KOPT-K1 (cell line): ENCODE measurements around the gene UBE4B.
"Not testable (repeated sequence)": the region's sequence is repeated elsewhere in the genome, so short reads cannot be mapped to it uniquely, and the experiment has no call there.

ENCODE experiments used
- H3K27ac ChIP-seq: fragments of 200-600 bp; sonication (generic); 2 replicates; pipeline ENCODE4 v1.5.1; 2016; ENCODE audit warnings: antibody characterized with exemption, mild to moderate bottlenecking, low read depth, low read length; ENCODE audit not compliant: poor library complexity, severe bottlenecking
- H3K36me3 ChIP-seq: fragments of 200-600 bp; sonication (generic); 2 replicates; pipeline ENCODE4 v1.5.1; 2017; ENCODE audit warnings: antibody characterized with exemption, mild to moderate bottlenecking, low read length, moderate library complexity; ENCODE audit not compliant: insufficient read depth
- H3K9me3 ChIP-seq: fragments of 200-600 bp; sonication (generic); 2 replicates; pipeline ENCODE4 v1.5.1; 2017; ENCODE audit warnings: antibody characterized with exemption, low read length, mild to moderate bottlenecking; ENCODE audit not compliant: insufficient read depth, poor library complexity, severe bottlenecking

UBE4B gene

GRCh38 chr1:10032590-10033358 lies at the start of gene UBE4B:
Gene UBE4B (plus strand): TSS chr1:10032958. CDS start chr1:10033671, 713 bp downstream.
- Histone ChIP-seq H3K36me3 (peaks cover 8% of the 10 kb centered on the region), H3K27ac (peak within 1 kb of the TSS; percentile 75), H3K9me3 (no peaks in the 10 kb centered on the region)

DNA sequence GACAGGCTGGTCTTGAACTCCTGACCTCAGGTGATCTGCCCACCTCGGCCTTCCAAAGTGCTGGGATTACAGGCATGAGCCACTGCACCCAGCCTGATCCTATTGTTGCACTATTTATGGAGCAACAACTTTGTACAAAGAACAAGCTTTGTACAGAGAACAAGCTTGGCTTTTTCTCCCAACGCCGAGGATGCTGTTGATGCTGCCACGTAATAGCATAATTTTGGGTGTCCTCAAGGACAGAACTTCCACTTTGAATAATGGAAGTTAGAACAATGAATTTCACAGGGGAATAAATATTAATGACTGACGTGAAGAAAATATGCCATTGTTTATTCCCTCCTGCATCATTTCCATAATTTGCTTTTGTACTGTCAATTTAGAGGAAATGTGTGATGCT lies 48.5 kb upstream of the UBE4B start:
- Histone ChIP-seq H3K9me3 (no peaks in the 10 kb centered on the region), H3K36me3 (peaks cover 6% of the 10 kb centered on the region; the same call in 1 of the 2 replicates)

DNA sequence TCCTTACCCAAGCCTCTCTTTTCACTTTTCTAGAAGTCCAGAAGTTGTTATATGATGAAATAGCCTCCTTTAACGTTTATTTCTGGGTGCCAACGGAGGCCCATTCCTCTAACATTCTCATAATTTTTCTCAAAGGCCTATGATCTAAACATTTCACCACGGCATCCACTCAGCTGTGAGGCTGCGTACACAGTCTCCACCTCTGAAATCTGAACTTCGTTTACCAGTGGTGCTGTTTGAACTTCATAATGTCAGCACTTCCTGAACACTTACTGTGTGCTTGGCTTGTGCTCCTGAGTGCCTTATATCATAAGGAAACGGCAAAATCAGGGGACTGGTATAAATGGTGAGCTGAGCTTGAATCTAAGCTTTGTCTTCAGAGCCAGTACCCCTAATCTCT lies 47.8 kb upstream of the UBE4B start:
- no peaks in the 10 kb centered on the region for H3K9me3 ChIP-seq
- no peak overlapping the region for H3K27ac ChIP-seq
- H3K36me3 ChIP-seq: peaks cover 6% of the 10 kb centered on the region; the same call in 1 of the 2 replicates

More for the DNA sequence above, 48.5 kb upstream of the UBE4B start:
- H3K27ac ChIP-seq: no peak overlapping the region

- no peaks in the 10 kb centered on the region for H3K36me3 ChIP-seq
- H3K9me3 ChIP-seq: no peaks in the 10 kb centered on the region
- H3K27ac ChIP-seq: no peak overlapping the region
Observed at GRCh38 chr1:9989773-9990172, 43.0 kb upstream of the UBE4B start.

- Histone ChIP-seq H3K36me3 (no peaks in the 10 kb centered on the region), H3K9me3 (no peaks in the 10 kb centered on the region), H3K27ac (no peak overlapping the region)
Observed at GRCh38 chr1:9990944-9991343, 41.8 kb upstream of the UBE4B start.

DNA sequence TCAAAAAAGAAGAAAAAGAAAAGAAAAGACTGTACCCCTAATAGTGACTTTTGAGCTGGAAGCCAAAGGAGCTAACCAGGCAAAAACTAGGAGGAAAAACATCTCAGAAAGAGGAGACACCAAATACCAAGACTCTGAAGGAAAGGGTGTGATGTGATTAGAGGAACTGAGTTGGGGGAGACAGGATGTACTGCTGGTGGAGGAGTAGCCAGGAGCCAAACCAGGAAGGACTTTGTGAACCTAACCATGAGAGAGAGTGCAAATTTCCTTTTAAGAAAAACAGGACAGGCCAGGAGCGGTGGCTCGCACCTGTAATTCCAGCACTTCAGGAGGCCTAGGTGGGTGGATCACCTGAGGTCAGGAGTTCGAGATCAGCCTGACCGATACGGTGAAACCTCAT lies 39.8 kb upstream of the UBE4B start:
- Histone ChIP-seq H3K9me3 (no peaks in the 10 kb centered on the region), H3K27ac (no peak overlapping the region), H3K36me3 (no peaks in the 10 kb centered on the region)

DNA sequence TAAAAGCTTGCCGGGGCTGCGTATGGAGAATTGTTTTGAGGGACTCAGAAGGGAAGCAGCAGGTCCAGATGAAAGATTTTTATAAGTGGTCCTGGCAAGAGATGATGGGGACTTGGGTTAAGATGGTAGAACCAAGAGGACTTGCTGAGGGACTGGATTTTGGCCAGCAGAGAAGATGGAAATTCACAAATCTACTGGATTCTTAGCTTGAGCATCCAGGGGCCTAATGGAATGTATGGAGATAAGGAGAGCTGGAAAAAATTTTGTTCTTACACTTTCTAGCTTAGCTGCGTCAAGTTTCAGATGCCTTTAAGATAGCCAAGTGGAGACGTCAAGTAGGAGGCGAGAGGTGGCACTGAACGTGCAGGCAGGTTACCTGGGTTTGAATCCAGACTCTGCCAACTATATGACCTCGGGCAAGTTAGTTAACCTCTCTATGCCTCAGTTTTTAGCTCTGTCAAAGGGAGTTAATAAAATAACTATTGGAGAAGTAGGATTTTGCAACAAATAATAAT lies 39.1 kb upstream of the UBE4B start:
- peaks cover 4% of the 10 kb centered on the region for H3K9me3 ChIP-seq
- H3K27ac ChIP-seq: no peak overlapping the region
- no peaks in the 10 kb centered on the region for H3K36me3 ChIP-seq

- no peak within 1 kb of the TSS for H3K27ac ChIP-seq
- no peaks in the 10 kb centered on the region for H3K36me3 ChIP-seq
- H3K9me3 ChIP-seq: peaks cover 9% of the 10 kb centered on the region
Observed at GRCh38 chr1:9996624-9997582, 35.9 kb upstream of the UBE4B start, which contains the start of gene RBP7. Gene RBP7 (plus strand): TSS chr1:9997228. CDS start chr1:9997259, 31 bp downstream.

DNA sequence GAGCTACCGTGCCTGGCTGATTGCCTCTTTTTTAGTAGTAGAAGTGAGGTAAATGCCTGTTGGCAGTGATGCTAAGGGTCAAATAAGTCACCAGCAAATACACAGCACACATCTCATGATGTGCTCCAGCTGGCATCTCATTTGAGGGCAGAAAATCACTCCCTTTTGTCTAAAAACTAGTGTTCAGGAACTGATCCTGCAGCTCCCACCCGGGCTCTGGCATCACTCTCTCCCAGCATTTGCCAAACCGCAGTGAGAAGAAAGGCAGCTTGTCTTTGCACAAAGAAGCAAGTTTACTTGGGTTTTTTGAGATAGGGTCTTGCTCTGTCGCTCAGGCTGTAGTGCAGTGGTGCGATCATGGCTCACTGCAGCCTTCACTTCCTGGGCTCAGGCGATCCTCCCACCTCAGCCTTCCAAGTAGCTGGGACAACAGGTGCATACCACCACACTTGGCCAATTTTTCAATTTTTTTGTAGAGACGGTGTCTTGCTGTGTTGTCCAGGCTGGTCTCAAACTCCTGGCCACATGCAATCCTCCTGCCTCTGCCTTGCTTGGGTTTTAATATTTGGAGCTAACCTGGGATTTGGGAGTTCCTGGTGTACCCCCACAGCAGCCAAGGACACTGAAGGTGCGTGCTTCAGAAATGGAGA lies 31.6 kb upstream of the UBE4B start:
- Histone ChIP-seq H3K36me3 (no peaks in the 10 kb centered on the region), H3K9me3 (peaks cover 9% of the 10 kb centered on the region), H3K27ac (no peak overlapping the region)

- H3K9me3 ChIP-seq, H3K36me3 ChIP-seq, H3K27ac ChIP-seq: not testable (repeated sequence)
Observed at GRCh38 chr1:10005248-10005647, 27.5 kb upstream of the UBE4B start.

GRCh38 chr1:10007169-10007568 lies 25.6 kb upstream of the UBE4B start:
- no peaks in the 10 kb centered on the region for H3K9me3 ChIP-seq
- H3K36me3 ChIP-seq: no peaks in the 10 kb centered on the region
- H3K27ac ChIP-seq: no peak overlapping the region

GRCh38 chr1:10014016-10014415 lies 18.7 kb upstream of the UBE4B start:
- no peaks in the 10 kb centered on the region for H3K36me3 ChIP-seq
- no peak overlapping the region for H3K27ac ChIP-seq
- H3K9me3 ChIP-seq: no peaks in the 10 kb centered on the region

DNA sequence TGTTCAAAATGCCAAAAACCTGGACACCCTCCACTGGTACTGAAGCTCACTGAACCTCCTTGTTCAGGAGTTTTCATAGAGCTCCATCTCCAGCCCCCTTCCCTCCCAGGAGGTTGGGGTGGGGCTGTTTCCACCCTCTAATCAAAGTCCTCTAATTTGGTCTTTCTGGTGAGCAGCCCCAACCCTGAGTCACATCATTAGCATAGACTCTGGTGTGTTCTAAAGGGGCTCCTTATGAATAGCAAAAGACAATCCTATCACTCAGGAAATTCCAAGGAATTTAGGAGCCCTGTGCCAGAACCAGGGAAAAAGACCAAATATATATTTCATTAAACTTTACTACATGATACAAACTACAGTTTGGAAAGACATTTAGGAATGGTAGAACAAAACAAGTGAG lies 13.2 kb upstream of the UBE4B start:
- no peaks in the 10 kb centered on the region for H3K36me3 ChIP-seq
- H3K9me3 ChIP-seq: no peaks in the 10 kb centered on the region
- no peak overlapping the region for H3K27ac ChIP-seq

GRCh38 chr1:10020086-10020485 lies 12.7 kb upstream of the UBE4B start:
- Histone ChIP-seq H3K36me3 (no peaks in the 10 kb centered on the region), H3K27ac (no peak overlapping the region), H3K9me3 (no peaks in the 10 kb centered on the region)

- H3K9me3 ChIP-seq, H3K36me3 ChIP-seq, H3K27ac ChIP-seq: not testable (repeated sequence)
Observed at GRCh38 chr1:10020678-10021077, 12.1 kb upstream of the UBE4B start.
